ENCODE results near the gene AFF3. TPM values are rescaled to one million over a fixed set of nuclear protein-coding genes. Genes with fewer than 3 reads are reported as not detected.

AFF3 gene
- total and polyA plus RNA-seq, 2 of the 8 experiments (the other 6 are each of a cell fraction or from before 2014, with no cell fraction given), result 0.27 to 3.0 TPM

- Histone ChIP-seq H3K79me2 (ENCODE audit: control insufficient read depth in 1 of 2, insufficient read depth in 2 of 2, low read length in 2 of 2) (no peaks in the 10 kb centered on the region), H3K18ac (ENCODE audit: extremely low read depth, low read length) (no peak overlapping the region), H2BK12ac (ENCODE audit: low read depth, low read length) (no peak overlapping the region), H2BK5ac (ENCODE audit: low read depth, low read length) (no peak overlapping the region), H3K27ac (ENCODE audit: low read depth, low read length) (no peak overlapping the region), H3K9ac (replicated peaks in 1 of 4; ENCODE audit: extremely low read depth in 1 of 4, low read depth in 3 of 4, low read length in 3 of 4) (no peak overlapping the region), H3K36me3 (ENCODE audit: control insufficient read depth in 2 of 4, insufficient read depth in 4 of 4, low read length in 3 of 4) (no peaks in the 10 kb centered on the region), H2BK15ac (ENCODE audit: low read length) (no peak overlapping the region), H3K27me3 (replicated peaks in 1 of 4; ENCODE audit: control insufficient read depth in 3 of 4, extremely low read depth in 1 of 4, insufficient read depth in 3 of 4, low read length in 3 of 4) (no peaks in the 10 kb centered on the region; a peak in 1 of 7 replicates), H3K9me3 (ENCODE audit: insufficient read depth in 2 of 2, low read depth in 1 of 2, low read length in 1 of 2) (no peaks in the 10 kb centered on the region), H3K4me3 (ENCODE audit: extremely low read depth in 1 of 4, insufficient read depth in 2 of 4, low read depth in 3 of 4, low read length in 4 of 4) (no peak overlapping the region), H3K23me2 (ENCODE audit: low read depth, low read length) (no peaks in the 10 kb centered on the region), H3K79me1 (ENCODE audit: low read depth, low read length) (no peaks in the 10 kb centered on the region), H3K4ac (replicated peaks; ENCODE audit: insufficient read length, low read depth, low read length) (no peak overlapping the region), H3K14ac (ENCODE audit: insufficient read length) (no peak overlapping the region), H3K56ac (replicated peaks; ENCODE audit: insufficient read length, low read depth, low read length) (no peak overlapping the region), H2BK120ac (replicated peaks; ENCODE audit: low read depth, low read length) (no peak overlapping the region), H4K5ac (ENCODE audit: insufficient read length, low read depth, low read length) (no peak overlapping the region), H3K4me1 (replicated peaks in 1 of 4; ENCODE audit: control insufficient read depth in 3 of 4, insufficient read depth in 4 of 4, low read length in 3 of 4) (no peaks in the 10 kb centered on the region), H2AK5ac (ENCODE audit: low read depth, low read length) (no peak overlapping the region), H2AFZ (ENCODE audit: low read length) (no peak overlapping the region), H4K8ac (ENCODE audit: extremely low read depth, insufficient read depth, low read length) (no peak overlapping the region), H4K91ac (replicated peaks; ENCODE audit: insufficient read length, low read length) (no peak overlapping the region), H2BK20ac (ENCODE audit: low read length) (no peak overlapping the region), H3K23ac (ENCODE audit: insufficient read length) (no peak overlapping the region), H4K20me1 (replicated peaks in 1 of 2; ENCODE audit: control insufficient read depth in 1 of 2, insufficient read depth in 2 of 2, low read length in 2 of 2) (no peaks in the 10 kb centered on the region), H3K4me2 (ENCODE audit: insufficient read depth in 1 of 2, low read depth in 2 of 2, low read length in 2 of 2) (no peak overlapping the region)
- CTCF ChIA-PET (ENCODE audit: partially characterized antibody), result interaction anchor here (1.0 kb wide), 1 partner anchor 61 kb away, joined by 4 read pairs; no protein-coding TSS in a partner anchor
- TF ChIP-seq CREB1 (IDR thresholded peaks at IDR 0.05) (no peak), RNF2 (IDR thresholded peaks at IDR 0.05; ENCODE audit: borderline replicate concordance, low read depth, low read length, missing control alignments, poor library complexity, severe bottlenecking) (no peak), POU5F1 (IDR thresholded peaks at IDR 0.05; ENCODE audit: low read depth, low read length) (no peak), TAF7 (optimal IDR thresholded peaks at IDR 0.05; ENCODE audit: borderline replicate concordance, low read depth, low read length) (no peak), SP4 (IDR thresholded peaks at IDR 0.05; ENCODE audit: low read length) (no peak), MAFK (IDR thresholded peaks at IDR 0.05; ENCODE audit: low read depth, low read length) (no peak), BRCA1 (IDR thresholded peaks at IDR 0.05; ENCODE audit: low read depth, low read length) (no peak), SP1 (IDR thresholded peaks at IDR 0.05; ENCODE audit: low read depth, low read length) (no peak)
- DNase-seq (ENCODE audit: low read depth in 1 of 2, low spot score in 2 of 2) (no peak), FAIRE-seq (no peak)
- 89% methylated on average over 6 of the region's 6 CpGs; no CpG with 5 or more reads in 1 of the 2 experiments for WGBS, 2 experiments (ENCODE audit: extremely low coverage in 1 of 2, insufficient coverage in 1 of 2, insufficient read length in 1 of 2, insufficient replicate concordance in 2 of 2, low coverage in 1 of 2, low lambda C conversion rate in 2 of 2, missing lambda C conversion rate in 1 of 2)
- POLR2A ChIA-PET (ENCODE audit: partially characterized antibody), result no interaction called here
Observed at GRCh38 chr2:99618579-99619097, 523.8 kb downstream of the AFF3 start.
